GM19455 (cell line): ENCODE measurements around the gene HPCAL4.

Experiments used
- ATAC-seq: cut with Tn5 transposase; IDR thresholded peaks from one replicate; pipeline ENCODE4 v1.9.1; 2021; ENCODE audit not compliant: unreplicated experiment

HPCAL4 gene

DNA sequence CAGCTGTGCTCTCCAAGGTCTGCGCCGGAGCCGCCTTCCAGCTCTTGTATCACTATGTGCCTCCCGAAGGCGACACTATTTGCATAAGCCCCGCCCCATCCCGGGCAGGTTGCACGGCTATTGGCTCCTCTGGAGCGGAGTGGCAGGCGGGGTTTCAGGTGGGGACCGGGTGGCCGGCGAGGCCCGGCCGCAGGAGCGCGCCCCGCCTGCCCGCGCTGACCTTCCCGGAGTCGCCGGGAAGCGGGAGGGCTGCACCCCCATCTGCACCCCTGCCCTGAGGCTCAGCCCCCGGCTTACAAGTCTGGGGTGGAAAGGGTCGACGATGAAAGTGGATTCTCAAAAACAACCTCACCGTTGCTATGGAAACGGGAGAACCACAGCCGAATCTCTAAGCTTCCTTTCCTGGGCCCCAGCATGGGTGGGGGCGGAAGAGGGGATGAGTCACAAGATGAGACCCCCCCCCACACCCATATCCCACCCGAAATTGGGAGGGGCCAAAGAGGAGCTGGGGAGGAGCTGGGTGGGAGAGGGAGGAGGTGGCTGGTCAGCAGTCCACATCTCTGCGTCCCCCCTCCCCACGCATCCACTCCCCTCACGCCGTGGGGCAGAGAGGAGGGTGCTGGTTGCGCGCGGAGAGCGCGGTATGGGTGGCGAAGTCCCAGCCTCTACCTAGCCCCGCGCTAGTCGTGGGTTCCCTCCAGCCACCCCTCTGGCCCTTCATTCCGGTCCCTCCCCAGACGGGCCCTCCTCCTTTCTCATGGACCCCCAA lies at the start of gene HPCAL4:
TSS of gene HPCAL4 (minus strand) at position 51 of the 769 bp plus-strand sequence. CDS start 6,830 bp downstream, outside the sequence.
- peak; percentile 93 for ATAC-seq

- peak; percentile 86 for ATAC-seq
Observed at GRCh38 chr1:39738622-39739366, 47.6 kb upstream of the HPCAL4 start, which contains the start of gene PPIE. TSS of gene PPIE (plus strand) at chr1:39738882. CDS start at chr1:39738901, 19 bp downstream.

DNA sequence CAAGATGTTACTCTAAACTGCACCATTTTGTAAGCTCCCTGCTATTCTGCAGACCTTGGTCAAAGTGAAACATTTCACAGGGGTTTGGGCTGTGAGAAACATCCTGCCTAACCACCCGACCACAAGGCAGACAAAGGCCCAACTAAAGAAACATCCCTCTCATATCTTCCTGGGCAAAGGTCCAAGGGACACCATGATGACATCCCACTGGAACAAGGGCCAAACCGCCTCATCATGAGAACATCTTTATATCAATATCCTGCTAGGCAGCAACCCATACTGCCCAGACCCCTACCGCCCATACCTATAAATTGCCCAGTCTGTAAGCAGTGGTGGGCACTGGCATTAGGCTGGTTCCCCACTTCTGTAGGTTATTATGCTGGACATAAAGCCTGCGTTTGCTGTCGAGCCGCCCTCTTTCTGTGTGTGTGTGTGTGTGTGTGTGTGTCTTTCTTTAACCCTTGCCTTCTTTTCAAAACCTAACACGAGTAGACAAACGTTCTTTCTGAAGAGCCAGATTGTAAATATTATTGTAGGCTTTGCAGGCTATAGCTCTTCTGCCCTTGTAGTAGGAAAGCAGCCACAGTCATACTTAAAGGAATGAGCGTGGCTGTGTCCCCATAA lies 46.4 kb upstream of the HPCAL4 start:
- no peak for ATAC-seq

DNA sequence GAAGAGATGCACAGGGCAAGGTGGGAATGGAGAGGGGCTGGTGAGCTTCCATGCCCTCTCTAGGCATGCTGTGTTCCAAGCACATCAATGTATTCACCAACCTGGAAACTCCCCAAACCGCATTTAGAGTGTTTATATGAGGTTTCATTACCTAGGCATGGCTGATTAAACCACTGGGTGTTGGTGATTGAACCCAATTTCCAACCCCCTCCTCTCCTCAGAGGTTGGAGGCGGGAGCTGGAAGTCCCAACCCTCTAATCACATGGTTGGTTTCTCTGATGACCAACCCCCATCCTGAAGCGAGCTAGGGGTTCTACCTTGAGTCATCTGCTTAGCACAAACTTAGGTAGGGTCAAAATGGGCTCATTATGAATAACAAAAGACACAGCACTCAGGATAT lies 44.5 kb upstream of the HPCAL4 start:
- ATAC-seq, result no peak

- ATAC-seq, result no peak
Observed at GRCh38 chr1:39733161-39733560, 41.9 kb upstream of the HPCAL4 start.

DNA sequence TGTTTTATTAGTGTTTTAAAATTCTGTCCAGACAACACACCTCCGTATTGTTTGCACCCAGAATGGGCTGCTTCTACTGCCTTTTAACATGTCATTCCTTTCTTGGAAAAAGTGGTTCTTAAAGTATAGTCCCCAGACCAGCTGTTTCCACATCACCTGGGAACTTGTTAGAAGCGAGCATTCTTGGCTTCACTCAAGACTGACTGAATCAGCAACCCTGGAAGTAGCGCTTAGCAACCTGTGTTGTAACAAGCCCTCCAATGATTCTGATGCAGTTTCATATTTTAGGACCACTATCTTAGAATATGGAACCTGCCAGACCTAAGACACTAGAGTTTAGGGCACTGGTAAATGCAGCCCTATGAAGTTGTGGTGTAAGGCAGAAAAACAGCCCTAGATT lies 41.5 kb upstream of the HPCAL4 start:
- no peak for ATAC-seq

DNA sequence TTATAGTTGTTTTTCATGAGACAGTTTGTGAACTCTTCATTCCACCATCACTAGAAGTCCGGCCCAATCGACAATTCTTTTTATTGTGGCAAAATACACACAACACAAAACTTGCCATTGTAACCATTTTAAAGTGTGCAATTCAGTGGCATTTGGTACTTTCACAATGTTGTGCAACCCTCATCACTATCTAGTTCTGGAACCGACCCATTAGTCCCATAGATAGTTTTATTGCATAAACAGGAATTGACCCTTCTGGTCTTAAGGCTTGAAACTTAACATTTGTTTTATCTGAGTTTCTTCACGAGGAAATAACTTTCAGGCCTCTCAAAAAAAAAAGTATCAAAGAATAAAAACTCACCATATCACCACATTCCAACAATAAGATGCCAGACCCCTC lies 38.6 kb upstream of the HPCAL4 start:
- no peak for ATAC-seq

DNA sequence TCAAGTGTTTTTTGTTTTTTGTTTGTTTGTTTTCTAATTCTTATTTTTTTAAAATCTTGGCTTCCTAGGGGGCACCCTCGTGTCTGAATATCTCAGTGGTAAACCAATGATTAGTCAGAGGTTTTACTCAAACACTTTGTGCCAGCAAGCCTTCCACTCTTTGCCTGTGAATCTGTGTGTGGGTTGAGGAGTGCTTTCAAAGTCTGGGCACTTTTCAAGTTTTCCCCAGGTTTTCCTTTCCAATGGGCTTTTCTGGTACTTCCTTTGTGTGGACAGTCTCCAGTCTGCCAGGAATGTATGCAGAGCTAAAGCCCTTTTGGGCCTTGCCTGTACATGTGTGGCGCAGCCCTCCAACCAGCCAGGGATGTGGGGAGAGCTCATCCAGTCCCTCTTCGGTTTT lies 37.8 kb upstream of the HPCAL4 start:
- no peak for ATAC-seq

DNA sequence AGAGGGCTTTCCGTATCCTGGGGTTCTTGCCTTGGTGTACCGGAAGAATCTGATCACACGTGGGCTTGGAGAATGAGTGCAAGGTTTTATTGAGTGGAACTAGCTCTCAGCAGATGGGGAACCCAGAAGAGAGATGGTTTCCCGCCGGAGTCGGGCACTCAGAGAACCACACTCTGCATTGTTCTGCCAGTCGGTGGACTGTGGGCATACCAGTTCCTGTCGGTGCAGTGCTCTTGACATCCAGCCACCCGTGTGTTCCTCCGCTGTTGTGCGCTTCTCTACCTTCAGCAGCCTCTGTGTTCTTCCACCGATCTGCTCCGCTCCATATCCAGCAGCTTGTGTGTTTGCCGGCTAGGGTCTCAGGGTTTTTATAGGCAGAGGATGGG lies 36.7 kb upstream of the HPCAL4 start:
- no peak for ATAC-seq

DNA sequence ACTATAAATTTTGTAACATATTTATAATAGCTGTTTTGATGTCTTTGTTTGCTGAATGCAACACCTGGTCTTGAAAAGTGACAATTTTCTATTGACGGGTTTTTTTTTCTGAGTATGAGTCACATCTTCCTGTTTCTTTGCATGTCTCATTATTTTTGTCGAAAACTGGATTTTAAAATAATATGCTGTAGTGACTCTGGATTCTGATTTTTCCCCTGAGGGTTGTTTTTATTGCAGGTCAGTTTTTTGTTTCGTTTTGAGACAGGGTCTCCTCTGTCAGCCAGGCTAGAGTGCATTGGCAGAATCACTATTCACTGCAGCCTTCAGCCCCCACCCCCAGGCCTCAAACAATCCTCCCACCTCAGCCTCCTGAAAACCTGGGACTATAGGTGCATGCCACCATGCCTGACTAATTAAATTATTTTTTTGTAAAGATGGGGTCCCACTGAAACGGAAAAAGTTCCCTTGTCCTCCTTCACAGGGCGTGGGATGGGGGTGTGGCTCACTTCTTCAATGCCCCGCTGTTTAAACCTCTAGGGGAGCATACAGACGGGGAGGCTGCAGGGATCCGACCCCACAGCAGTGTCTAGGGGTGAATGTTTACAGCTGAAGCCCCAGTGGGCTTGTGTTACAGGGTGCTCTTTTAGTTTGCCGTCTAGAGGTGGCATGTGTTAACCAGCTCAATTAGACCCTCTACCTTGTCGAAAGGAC lies 36.1 kb upstream of the HPCAL4 start:
- no peak for ATAC-seq

DNA sequence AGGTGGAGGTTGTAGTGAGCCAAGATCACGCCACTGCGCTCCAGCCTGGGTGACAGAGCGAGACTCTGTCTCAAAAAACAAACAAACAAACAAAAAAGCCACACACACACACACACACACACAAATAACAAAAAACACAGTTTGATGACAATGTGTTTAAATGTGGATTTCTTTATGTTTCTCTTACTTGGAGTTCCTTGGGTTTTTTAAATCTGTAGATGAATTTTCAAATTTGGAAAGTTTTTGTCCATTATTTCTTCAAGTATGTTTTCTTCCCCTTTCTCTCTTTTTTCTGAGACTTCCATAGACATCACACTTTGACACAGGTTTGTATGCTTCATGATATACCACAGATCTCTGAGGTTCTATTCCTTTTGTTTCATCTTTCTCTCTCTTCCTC lies 35.4 kb upstream of the HPCAL4 start:
- no peak for ATAC-seq

DNA sequence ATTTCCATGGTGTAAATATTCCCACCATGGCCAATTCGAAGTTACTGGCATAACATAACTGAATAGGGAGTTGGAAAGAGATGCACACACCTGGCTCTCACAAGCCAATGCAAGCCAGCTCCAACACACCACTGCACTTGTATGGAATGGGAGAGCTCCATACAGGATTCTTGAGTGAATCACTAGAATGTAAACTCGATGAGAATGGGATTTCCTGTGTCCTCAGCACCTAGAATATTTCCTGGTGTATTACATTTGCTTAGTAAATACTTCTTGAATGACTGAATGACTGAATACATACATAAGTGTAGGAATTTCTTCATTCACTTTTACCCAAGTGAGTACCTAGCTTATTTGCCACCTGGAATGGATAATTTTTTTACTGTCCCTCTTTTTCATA lies 31.3 kb upstream of the HPCAL4 start:
- ATAC-seq, result no peak

GRCh38 chr1:39721664-39722063 lies 30.4 kb upstream of the HPCAL4 start:
- no peak for ATAC-seq

DNA sequence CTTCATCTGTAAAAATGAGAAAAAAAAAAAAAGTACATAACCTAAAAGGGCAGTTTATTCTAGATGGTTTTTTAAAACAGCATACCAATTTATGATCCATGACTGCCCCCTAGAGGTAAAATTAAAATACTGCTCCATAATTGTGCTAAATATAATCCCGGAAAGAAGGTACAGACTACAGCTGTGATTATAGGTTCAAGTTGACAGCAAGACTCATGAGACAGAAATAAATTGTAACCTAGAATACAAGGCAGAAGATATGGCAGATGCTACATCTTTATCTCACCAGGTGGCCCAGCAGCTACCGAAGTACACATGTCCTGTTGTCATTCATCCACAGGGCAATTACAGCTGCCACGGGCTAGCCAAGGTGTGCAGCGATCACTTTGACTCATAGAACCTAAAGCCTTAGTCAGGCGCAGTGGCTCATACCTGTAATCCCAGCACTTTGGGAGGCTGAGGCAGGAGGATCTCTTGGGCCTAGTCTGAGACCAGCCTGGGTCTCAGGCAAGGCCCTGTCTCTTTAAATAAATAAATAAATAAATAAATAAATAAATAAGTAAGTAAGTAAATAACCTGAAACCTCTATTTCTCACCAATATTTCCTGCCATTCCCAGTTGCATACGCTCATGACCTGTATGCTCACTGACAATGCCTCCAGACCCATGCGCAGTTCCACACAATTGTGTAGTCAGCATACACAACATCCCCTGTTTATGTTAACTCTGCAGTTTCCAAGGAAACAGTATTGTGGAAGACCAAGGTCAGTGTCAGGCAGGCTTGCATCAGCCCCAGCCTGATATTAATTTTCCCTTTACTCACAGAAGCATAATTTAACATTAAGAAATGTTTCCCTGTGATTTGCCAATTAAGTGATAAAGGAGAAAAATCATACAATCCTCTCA lies 29.1 kb upstream of the HPCAL4 start:
- ATAC-seq, result no peak

DNA sequence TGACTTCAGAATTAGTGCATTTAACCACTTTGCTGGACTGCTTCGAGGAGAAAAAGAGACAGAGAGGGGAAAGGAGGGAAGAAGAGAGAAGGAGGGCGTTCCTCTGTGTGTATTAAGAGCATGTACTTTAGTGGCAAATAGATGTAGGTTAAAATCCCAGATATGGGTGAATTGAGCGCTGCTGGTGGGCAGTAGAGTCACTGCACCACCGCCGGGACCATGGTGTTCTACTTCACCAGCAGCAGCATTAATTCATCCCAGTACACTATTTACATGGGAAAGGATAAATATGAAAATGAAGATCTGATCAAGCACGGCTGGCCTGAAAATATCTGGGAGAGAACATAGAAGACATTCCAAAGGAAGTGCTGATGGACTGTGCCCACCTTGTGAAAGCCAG lies 26.6 kb upstream of the HPCAL4 start:
- no peak for ATAC-seq

- no peak for ATAC-seq
Observed at GRCh38 chr1:39713557-39713956, 22.3 kb upstream of the HPCAL4 start.

DNA sequence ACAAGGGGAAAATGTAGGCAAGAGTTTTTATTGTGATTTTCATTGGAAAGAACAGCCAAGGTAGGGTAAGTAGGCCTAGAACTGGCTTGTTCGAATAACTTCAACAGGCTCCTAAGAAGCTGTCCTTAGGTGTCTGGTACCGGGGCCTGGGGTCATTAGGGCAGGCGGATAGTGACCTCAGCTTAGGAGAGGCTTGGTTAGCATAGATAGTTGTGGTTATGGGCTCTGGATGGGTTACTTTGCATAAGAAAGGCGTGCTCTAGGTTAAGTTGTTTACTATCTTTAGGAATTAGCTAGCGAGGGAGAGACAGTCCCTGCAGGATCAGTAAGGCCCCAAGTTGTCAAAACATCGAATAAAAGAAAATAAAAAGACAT lies 20.7 kb upstream of the HPCAL4 start:
- no peak for ATAC-seq

DNA sequence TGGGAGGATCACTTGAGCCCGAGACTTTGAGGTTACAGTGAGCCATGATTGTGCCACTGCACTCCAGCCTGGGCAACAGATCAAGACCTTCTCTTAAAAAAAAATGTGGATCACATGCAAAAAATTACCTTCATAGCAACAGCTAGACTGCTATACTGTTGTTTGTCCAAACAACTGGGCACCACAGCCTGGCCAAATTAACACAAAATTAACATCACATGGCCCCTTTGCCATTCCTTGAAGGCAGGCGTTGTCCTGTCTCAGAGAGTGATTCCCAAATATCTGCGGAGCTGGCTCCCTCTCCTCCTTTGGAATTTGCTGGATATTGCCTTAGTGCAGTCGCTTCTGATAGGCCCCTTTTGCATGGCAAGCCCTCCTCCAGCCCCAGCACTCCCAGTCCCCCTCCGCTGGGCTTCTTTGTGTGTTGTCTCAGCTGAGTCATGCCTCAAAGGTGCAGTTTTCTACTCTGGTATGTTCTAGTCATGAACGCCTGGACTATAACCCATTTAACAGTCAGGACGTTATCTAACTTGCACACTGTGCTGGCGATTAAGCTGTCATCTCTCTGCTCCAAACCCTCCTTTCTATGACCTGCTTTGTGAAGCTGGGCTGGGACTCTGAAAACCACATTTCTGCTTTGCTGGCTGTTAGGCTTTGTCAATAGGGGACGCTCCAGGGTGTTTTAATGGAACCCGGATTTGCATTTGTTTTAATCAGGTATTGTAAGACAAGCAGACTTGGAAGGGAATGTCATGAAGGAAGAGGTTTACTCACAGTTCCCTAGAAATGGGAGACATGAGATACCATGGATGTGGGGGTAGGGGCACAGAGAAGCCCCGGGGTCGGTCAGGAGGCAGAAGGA lies 20.1 kb upstream of the HPCAL4 start:
- no peak for ATAC-seq

DNA sequence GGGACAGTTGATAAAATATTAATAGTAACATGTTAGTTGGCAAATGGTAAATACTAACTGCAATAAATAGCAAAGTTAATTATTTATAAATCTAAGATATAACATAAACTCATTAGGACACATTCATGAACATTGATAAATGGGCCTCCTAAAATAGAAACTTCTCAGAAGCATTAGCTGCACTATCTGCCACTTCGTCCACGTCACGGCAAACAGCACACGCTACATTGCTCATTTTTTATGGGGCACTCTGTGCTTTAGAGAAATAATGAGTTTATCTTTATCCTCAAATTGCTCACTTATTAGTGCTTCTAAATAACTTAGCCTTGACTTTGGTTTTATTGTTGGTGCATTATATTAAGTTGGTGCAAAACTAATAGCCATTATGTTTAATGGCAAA lies 16.3 kb upstream of the HPCAL4 start:
- no peak for ATAC-seq
